LNCaP clone FGC (cell line): ENCODE data around the gene CGB5.
"Not testable (repeated sequence)": the region's sequence is repeated elsewhere in the genome, so short reads cannot be mapped to it uniquely, and the experiment has no call there.

Experiments
- DNase-seq: peaks from one replicate; pipeline ENCODE4 v3.0.0-alpha.2; 2011; ENCODE audit warnings: low read depth
- H3K4me3 ChIP-seq: 2 replicates; pipeline ENCODE4 v1.5.1; 2011; ENCODE audit warnings: mild to moderate bottlenecking, low read depth, low read length, control low read depth
- CTCF ChIP-seq: IDR thresholded peaks from 2 replicates; pipeline ENCODE4 v1.5.1; 2012; ENCODE audit warnings: mild to moderate bottlenecking; ENCODE audit not compliant: control insufficient read depth, insufficient read depth; ENCODE audit errors: extremely low read depth

CGB5 gene

GRCh38 chr19:49022116-49022515, 21.5 kb upstream of the CGB5 start:
- DNase-seq: no peak
- no peak for TF ChIP-seq CTCF
- H3K4me3 ChIP-seq: no peak overlapping the region

GRCh38 chr19:49024233-49024632, 19.4 kb upstream of the CGB5 start, which contains the start of gene CGB3:
CGB3 (minus strand) TSS chr19:49024333; CDS start chr19:49023971, 362 bp downstream.
- not testable (repeated sequence) for DNase-seq, H3K4me3 ChIP-seq

GRCh38 chr19:49025088-49025487, 18.6 kb upstream of the CGB5 start:
- H3K4me3 ChIP-seq, DNase-seq: not testable (repeated sequence)

GRCh38 chr19:49025599-49025998, 18.0 kb upstream of the CGB5 start:
- not testable (repeated sequence) for DNase-seq, H3K4me3 ChIP-seq

GRCh38 chr19:49028686-49029085, 15.0 kb upstream of the CGB5 start:
- DNase-seq, H3K4me3 ChIP-seq: not testable (repeated sequence)

GRCh38 chr19:49029749-49030148, 13.9 kb upstream of the CGB5 start:
- not testable (repeated sequence) for DNase-seq

GRCh38 chr19:49030323-49030722, 13.3 kb upstream of the CGB5 start:
- DNase-seq, H3K4me3 ChIP-seq: not testable (repeated sequence)

More at GRCh38 chr19:49029749-49030148, 13.9 kb upstream of the CGB5 start:
- not testable (repeated sequence) for H3K4me3 ChIP-seq

GRCh38 chr19:49031642-49032301, 11.9 kb upstream of the CGB5 start, which contains the start of gene CGB2:
CGB2 (plus strand) TSS chr19:49031890; CDS start chr19:49032096, 206 bp downstream.
- not testable (repeated sequence) for DNase-seq, H3K4me3 ChIP-seq
- 0 out of 2 replicates have a peak, but pooled peaks have one; percentile 16 for TF ChIP-seq CTCF

GRCh38 chr19:49036815-49037214, 6.8 kb upstream of the CGB5 start, which contains the start of gene CGB1:
CGB1 (minus strand) TSS chr19:49036895; CDS start chr19:49036711, 184 bp downstream.
- H3K4me3 ChIP-seq, DNase-seq: not testable (repeated sequence)

- DNase-seq, H3K4me3 ChIP-seq: not testable (repeated sequence)
These were observed 5.5 kb upstream of the CGB5 start for GRCh38 chr19:49038111-49038510.

- DNase-seq, H3K4me3 ChIP-seq: not testable (repeated sequence)
These were observed 4.9 kb upstream of the CGB5 start for GRCh38 chr19:49038557-49039276.

GRCh38 chr19:49039736-49040135, 3.9 kb upstream of the CGB5 start:
- DNase-seq, H3K4me3 ChIP-seq: not testable (repeated sequence)
